ENCODE data around the gene ILDR2.

The ILDR2 gene

GRCh38 chr1:166969074-166969677 is 6.2 kb downstream of the ILDR2 start:
- no peak for DNase-seq

- DNase-seq: no peak
Measured at GRCh38 chr1:166960858-166961474, 14.4 kb downstream of the ILDR2 start.

- no peak for DNase-seq
Measured at GRCh38 chr1:166956872-166957271, 18.5 kb downstream of the ILDR2 start.

DNA sequence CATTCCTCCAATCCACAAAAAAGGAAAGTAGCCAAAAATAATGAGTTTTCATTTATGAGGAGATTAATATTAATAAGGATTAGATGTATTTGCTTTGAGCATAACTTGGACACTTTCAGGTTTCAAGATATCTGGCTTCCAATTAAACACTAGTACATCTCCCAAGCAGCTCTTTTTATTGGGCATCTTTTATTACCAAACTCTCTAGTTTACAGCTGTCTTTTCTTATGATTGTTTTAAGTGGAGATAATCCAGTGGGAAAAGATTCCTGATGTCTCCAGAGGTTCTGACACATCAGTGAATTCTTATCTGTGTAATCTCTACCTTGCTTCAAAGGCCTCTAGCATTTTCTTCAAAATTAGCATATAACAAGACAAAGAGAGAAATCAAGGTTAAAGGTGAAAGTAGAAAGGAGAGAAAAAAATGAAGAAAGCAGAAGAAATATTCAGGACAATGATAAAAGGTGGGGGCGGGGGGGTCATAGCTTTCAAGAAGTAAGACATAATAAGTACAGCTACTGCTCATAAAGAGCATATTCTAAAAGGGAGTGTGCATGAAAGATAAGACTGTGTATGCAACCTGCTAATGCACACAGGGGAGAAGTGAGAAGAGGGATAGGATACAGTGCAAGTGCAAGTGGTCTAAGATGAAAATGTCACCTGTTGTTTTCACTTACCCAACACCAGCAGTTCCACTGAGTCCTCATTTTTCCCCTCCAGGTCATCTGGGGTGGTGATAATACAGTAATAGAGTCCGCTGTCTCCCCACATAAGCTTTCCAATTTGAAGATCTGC is 19.1 kb downstream of the ILDR2 start:
- DNase-seq: no peak

DNA sequence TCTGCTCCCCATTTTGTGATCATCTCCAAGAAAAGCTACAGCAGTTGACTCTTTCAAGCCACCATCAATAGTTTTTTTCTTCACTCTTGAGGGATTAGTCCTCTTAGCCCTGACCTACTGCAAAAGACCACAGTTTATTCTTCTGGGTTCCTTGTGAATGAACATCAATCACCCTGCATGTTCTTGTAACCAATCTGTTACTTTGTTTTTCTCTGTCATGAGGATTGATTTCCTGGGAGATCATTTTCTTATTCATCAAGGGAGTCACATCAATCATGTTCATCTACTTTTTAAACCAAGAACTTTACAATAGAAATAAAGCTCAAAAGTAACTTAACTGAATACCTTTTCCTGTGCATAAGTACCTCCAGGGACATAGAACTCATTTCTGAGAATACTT is 21.8 kb downstream of the ILDR2 start:
- no peak for DNase-seq

- DNase-seq: no peak
Measured at GRCh38 chr1:166952002-166952746, 23.2 kb downstream of the ILDR2 start.

DNA sequence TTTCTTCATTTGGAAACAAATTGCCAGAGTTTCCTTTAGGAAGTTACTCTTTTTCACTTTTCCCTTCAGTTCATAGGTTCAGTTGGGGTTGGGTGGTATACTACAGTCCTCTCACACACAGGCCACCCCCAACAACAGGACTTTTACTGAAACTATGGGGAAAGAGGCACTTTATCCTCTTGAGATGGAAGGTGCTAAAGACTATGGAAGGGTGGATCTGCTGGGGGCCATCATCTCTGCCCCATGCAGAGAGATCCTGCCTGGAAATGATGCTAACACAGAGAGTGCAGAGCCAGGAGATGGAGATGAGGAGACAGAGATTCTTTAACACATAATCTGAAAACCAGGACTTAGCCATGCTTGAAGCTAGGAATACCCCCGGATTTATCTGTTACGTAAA is 24.3 kb downstream of the ILDR2 start:
- no peak for DNase-seq

- DNase-seq: no peak
Measured at GRCh38 chr1:166950156-166950555, 25.2 kb downstream of the ILDR2 start.

- DNase-seq: no peak
Measured at GRCh38 chr1:166948856-166949350, 26.4 kb downstream of the ILDR2 start.

- no peak for DNase-seq
Measured at GRCh38 chr1:166947398-166948043, 27.8 kb downstream of the ILDR2 start.

DNA sequence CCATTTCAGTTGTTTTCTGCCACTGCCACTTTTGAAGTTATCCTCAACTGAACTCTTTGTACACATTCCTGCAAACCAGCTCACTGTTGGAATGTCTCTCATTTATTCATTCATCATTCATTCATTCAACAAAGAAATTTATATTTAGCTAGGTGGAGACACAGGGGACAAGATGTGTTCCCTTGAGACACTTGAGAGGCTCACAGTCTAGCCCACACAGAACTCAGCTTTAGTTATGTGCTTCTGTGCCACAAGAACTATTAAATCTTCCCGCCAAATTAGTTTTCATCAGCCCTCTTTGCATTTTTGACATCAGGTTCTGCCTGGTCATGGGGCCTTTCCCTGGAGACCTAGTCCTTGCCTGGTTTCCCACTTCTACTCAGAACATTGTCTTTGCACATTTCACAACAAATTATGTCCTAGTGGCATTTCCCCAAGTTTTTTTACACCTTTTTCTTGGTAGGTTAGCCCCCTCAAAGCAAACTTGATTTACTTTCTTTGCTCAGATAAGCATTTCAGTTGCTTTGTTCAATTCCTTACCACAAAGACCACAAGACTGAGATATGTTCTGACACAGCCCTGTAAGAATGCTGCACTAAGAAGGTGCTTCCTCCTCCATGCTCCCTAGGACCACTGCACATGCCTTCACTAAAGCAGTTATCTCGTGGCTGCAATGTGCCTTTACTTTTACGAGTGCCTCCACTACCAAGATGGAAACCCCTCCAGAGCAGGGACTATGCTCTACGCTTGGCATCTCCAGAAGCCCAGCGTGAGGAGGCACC is 31.0 kb downstream of the ILDR2 start:
- no peak for DNase-seq

DNA sequence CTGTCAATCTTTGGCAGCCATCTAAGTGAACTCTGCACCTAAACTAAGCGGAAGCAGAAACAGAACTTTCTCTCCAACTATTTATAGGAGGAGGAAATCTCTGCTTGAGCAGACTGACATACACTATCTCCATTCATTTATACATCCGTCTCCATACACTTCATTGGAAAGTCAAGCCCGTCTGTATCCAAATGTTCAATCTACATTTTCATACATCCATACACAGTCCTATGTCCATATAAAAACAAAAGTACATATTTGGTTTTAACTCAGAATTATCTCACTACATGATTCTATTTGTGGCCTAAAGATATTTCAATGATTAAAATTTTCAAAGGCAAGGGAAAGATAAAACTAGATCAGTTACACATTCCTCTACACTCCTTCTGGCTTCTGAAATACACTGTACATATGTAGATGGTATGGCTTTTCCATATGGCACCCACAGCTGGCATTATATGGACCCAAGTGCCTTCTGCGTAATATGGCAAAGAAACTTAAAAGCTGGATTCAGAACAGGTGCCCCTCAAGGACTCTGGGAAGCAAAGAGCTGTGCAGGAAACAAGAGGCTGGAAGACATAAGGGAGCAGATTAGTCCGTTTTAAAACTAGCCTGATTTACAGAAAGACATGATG is 35.5 kb downstream of the ILDR2 start:
- DNase-seq: no peak

GRCh38 chr1:166937962-166938361 is 37.4 kb downstream of the ILDR2 start:
- no peak for DNase-seq

GRCh38 chr1:166937329-166937728 is 38.0 kb downstream of the ILDR2 start:
- DNase-seq: no peak

GRCh38 chr1:166933633-166934032 is 41.7 kb downstream of the ILDR2 start:
- DNase-seq: no peak

GRCh38 chr1:166933140-166933539 is 42.2 kb downstream of the ILDR2 start:
- no peak for DNase-seq

DNA sequence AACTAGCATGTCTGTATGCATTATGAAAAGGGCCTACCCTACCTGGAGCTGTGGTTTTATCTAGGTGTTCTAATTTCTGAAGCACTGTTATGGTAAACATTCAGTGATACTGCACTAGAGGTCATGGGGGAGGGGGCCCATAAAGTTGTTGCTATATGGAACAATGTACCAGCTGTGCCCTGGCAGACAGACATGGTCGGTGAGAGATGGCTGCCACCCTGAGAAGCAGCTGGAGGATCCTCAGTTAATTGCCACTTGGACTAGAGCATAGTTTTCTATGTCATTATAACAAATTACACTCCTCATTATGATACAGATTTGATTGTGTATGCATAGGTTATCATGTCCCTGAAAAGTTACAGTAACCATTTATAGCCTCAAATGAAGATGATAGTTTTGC is 45.4 kb downstream of the ILDR2 start:
- no peak for DNase-seq

GRCh38 chr1:166927701-166928100 is 47.6 kb downstream of the ILDR2 start:
- no peak for DNase-seq

- no peak for DNase-seq
Measured at GRCh38 chr1:166925810-166926478, 49.4 kb downstream of the ILDR2 start.

DNA sequence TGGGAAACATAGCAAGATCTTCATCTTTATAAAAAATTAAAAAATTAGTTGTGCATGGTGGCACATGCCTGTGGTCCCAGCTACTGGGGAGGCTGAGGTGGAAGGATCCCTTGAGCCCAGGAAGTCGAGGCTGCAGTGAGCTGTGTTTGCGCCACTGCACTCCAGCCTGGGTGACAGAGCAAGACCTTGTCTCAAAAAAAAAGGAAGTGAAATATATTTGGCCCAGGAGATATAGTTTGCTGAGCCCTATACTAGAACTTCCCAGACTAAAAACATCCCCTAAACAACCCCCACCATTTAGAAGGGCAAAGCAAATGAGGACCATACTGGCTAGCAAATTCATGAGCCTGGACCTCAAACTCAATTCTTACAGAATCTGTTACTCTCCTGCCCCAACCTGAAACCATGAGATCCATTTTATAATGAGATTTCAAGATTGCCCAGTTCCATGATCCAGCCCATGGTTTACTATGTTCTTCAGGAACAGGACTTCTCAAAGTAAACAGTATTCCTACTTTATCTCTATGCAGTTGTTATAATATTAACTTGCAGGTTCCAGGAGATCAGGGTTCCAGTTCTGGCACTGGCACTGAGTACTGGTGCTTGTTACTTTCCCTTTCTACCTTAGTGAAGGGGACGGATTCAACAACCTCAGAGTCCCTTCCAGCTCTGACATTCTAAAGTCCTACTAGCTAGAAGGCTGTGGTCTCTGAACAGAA is 50.4 kb downstream of the ILDR2 start:
- no peak for DNase-seq

Measured in activated T-cell treated with anti-CD3 and anti-CD28 coated beads for 4 hours (primary cell).